Posterior vena cava (tissue), 2 donors: ENCODE measurements around the gene PRKAB1. TPM values are rescaled to one million over a fixed set of nuclear protein-coding genes. Genes with fewer than 3 reads are reported as not detected.

Source experiments
- DNase-seq: peaks from one replicate; pipeline ENCODE4 v3.0.0-alpha.2; 2020; ENCODE audit warnings: low spot score
- intact Hi-C, 2 donors: fragments of 100-400 bp; cut with DNase I; formaldehyde crosslinking; loops; one replicate each; pipeline versions ENCODE4 v1.14.1 to v1.14.2; 2022 to 2023
- total RNA-seq, 2 donors: library from RNA; stranded (reverse); fragmentation: NEBNext Ultra II Directional; extraction: Animal tissue kit (Norgen Biotek cat#: 25700); gene quantifications; one replicate each; pipeline ENCODE4 v1.2.1, GENCODE V29; 2021
- donor health status: DM: yes; HTN: yes; CAD: no.
- donor health status: DM: yes; HTN: yes; CAD: no.

PRKAB1 gene
- total RNA-seq, 2 donors from 2014 or later, result 19.0 to 24.0 TPM

DNA sequence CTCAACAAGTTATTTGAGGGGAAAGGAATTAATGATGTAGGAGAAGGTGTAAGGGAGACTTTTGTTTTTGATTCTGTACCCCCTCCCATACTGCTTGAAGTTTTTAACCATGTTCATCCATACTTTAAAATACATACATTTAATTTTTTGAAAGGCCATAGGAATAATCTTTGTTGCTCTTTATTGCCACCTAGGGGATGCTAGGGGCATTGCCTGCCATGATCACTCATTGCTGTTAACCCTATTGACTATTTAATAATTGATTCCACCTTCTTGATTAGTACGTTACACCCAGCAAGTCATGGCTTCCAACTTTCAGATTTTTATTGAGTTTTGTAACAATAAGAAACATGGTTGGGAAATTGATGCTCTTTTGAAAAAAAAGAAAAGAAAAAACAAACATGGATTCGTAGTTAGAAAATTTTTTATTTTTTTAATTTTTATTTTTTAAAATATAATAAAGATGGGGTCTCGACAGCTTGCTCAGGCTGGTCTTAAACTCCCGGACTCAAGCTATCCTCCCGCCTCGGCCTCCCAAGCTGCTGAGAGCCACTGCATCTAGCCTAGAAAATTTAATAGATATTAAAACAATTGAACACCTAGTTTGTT, 8.5 kb upstream of the PRKAB1 start:
- DNase-seq, result no peak
- intact Hi-C loops, result no loop called here

DNA sequence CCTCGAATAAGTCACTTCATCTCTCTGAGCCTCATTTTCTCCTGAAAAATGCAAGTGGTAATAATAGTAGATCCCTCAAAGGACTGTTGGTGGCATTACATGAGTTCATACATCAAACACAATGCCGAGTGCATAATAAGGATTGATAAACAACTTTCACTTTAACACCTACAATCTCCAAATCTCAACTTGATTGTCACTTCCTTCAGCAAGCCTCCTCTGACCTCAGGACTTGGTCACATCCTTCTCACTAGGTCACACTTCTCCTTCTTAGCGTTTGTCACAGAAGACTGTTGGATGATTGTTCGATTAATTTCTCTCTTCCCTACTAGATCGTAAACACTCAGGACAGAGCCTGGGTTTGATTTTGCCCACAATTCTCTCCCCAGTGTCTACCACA, 7.9 kb upstream of the PRKAB1 start:
- DNase-seq, result no peak
- intact Hi-C loops, result no loop called here

DNA sequence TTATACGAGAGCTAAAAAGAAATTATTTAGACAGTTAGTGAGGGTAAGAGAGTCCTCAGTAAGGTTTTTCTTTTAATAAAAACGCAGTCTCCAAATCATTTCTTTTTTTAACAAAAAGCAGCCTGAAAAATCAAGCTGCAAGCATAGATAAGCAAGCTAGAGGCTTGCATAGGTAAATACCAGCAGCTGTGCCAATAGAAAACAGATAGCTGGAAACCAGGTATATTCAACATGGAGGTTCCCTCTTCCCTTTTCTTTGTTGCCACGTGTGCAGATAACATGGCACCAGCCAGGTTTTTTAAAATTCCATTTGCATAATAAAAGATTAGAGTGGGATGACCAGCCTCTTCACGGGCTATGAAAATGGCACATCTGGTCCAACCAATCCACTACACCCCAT, 6.1 kb upstream of the PRKAB1 start:
- intact Hi-C loops, result no loop called here
- DNase-seq, result no peak

DNA sequence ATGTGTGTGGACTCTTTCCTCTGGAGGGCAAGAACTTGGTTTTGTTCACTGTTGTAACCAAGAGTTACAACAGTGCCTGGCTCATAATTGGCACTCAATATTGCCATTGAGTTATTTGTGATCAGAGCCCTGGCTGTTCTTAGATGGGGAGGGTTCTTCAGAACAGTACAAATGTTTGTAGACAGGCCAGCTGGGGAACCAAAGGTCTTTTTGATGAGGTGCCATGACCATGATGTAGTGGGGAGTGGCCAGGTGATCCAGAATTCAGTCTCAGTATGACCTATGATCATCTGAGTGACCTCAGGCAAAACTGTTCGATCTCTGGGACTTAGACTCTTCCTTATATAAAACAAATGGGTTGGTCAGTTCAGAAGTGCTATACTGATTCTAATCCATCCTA, 3.3 kb upstream of the PRKAB1 start:
- DNase-seq, result no peak
- intact Hi-C loops, result no loop called here

DNA sequence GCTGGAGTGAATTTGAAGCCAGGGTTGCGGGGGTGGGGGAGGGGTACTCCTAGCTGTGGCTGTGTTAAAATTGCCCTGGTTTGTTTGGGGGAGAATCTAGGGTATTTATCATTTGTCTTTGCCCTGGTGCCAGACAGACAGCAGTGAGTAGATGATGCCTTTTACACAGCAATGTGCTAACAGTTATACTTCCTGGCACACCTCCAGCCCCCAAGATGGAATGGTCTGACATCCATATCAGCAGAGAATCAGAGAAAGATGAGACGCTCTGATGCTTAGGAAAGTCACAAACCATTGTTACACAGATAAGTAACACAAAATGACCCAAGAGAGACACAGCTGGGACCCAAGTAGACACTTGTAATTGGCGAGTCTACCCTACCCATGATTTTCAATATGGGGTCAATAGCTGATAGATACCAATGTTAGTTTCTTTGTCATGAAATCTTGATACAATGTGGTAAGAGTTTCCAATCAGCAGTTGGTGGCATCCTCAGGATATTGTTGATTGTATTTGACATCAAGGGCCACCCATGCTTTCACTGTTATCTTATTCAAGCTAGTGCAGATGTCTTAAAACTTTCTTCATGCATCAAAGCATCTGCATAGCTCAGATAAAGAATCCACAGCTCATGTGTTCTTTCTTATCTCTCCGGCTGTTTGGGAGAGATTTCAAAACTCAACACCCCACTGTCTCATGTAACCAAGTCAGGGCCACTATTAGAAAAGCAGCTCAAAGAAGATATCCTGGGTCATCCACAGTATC, 2.6 kb upstream of the PRKAB1 start:
- DNase-seq, result no peak
- intact Hi-C loops, result no loop called here

DNA sequence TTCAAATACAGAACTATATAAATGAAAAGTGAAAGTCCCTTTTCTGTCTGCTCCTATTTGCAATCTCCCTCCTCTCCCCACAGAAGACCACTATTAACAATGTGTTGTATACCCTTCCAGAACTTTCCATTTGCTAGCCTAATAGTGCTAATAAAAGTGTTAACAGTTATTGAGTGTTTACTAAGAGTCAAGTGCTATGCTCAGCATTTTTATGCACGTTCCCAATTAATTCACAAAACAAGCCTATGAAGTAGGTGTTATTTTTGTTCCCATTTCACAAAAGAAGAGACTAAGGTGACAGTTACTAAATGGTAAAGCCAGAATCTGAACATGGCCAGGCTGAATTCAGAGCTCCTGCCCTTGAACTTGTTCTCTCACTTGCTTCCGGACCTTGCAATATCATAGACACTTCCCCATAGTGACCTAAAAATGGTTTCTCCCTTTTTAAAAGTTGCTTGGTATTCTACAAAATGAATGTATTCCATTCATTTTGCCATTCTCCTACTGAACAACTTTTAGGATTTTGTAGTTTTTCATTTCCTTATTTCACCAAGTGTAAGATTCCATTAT, 1.6 kb upstream of the PRKAB1 start:
- intact Hi-C loops, result no loop called here
- no peak for DNase-seq

DNA sequence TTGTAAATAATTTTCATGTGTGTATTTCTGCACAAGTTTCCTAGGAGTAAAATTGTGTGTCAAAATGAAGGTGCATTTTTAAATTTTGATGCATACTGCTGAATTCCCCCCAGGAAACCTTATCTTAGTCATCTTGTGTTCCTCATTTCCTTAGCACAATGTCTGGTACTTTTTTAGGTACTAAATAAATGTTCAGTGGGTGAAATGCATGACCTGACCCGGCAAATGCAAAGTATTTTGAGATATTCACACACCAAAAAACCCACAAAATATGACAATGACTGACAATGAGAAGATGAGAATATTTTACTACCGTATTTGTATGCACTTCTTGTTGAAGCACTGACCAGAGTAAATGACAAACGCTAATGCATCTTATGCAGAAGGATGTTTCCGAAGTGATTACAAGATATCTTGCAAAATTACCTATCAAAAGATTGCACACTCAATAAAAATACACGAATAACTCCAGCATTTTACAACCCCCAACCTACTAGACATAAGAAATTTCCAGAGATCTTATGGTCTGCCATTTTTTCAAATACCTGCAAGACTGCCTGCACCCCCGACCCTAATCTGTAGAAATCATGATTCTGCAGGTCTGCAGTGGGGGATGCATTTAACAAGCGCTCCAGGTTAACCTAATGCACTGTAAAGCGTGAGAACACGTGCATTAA, 895 bp upstream of the PRKAB1 start:
- intact Hi-C loops, result no loop called here

DNA sequence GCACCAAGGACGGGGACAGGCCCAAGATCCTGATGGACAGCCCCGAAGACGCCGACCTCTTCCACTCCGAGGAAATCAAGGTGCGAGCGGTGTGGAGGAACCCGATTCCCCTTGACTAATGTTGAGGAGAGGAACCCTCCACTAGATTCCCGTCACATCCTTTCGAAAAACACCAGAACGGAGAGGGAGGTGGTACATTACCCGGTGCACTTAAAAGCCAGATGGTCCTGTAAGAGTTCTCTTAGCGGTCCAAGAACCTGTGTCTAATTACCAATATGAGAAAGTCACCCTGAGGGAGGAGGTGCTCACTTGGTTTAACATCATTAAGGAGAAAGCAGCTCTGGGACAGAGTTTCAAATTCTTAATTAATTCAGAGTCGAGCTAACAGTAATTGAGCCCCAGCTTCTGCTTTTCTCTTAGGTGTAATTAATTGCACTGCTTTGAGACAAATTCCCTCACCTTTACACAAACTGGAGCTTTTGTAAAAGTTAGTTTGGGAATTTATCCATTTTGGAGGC, 450 bp downstream of the PRKAB1 start:
- intact Hi-C loops, result no loop called here
- DNase-seq, result no peak

More for the DNA sequence above, 895 bp upstream of the PRKAB1 start:
- DNase-seq, result no peak

DNA sequence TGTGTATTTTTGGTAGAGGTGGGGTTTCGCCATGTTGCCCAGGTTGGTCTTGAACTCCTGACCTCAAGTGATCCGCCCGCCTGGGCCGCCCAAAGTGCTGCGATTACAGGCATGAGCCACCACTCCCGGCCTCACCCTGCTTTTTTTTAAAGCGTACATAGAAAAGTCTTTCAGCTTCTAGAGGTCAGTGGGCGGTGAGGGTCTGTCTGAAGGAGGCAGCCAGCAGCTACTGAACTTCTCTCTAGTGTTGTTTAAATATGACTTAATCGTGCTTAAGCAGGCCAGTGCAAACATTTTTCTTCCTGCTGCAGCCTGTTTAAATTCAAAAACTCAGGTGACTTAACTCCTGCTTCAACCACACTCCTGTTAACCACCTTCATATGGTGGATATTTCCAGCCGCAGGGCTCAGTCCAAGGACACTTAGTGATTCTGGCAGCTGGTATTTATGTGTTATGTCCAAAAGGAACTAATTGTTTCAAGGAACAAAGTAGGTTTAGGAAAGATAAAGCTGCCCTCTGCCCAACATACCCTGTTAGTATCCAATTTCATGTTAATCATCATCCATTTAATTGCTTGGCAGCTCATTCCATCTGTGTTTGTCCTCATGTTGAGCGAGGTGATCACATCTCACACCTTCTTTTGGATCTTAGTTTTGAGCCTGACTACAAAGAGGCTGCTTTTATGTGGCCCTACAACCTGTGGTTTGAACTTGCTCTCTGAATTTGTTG, 2.0 kb downstream of the PRKAB1 start:
- intact Hi-C loops, result no loop called here
- DNase-seq, result no peak

DNA sequence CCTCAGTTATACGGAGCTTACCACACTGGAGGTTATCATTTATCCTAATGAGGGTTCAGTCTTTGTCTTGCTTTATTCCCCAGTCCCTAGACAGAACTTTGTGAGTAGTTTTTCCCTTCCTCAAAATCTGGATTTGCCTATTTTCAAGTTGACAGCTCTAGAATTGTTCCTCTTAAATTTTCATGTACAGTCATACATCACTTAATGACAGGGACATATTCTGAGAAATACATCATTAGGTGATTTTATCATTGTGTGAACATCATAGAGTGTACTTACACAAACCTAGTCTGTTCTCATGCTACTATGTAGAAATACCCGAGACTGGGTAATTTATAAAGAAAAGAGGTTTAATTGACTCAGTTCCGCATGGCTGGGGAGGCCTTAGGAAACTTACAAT, 3.1 kb downstream of the PRKAB1 start:
- intact Hi-C loops, result no loop called here

DNA sequence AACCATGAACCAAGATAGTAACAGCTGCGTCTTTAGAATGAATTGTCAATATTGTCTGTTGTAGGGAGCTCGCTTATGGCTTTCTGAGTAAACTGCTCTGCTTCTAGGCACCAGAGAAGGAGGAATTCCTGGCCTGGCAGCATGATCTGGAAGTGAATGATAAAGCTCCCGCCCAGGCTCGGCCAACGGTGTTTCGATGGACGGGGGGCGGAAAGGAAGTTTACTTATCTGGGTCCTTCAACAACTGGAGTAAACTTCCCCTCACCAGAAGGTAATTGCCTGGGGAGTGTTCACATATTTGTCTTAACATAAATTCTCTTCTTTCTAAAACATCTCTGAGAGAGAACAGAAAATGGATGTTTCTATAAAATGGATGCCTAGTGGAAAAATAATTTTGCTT, 4.3 kb downstream of the PRKAB1 start:
- intact Hi-C loops, result no loop called here

More for the DNA sequence above, 3.1 kb downstream of the PRKAB1 start:
- no peak for DNase-seq

DNA sequence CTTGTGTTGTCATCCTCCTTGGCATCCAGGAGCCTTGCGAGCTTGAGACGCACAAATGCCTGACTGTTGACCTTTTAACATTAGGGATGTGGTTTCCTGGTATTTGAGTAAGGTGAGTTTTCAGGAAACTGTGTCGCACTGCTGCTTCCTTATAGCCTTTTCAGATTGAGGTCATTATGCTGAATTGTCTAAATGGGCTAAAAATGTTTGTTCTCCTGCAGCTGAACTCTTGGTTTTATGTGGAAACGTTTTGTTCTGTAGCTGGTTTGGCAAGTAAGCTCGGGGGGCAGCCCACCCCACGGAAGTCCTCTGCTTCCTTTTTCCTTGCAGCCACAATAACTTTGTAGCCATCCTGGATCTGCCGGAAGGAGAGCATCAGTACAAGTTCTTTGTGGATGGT, 5.7 kb downstream of the PRKAB1 start:
- DNase-seq, result no peak

More for the DNA sequence above, 4.3 kb downstream of the PRKAB1 start:
- no peak for DNase-seq

DNA sequence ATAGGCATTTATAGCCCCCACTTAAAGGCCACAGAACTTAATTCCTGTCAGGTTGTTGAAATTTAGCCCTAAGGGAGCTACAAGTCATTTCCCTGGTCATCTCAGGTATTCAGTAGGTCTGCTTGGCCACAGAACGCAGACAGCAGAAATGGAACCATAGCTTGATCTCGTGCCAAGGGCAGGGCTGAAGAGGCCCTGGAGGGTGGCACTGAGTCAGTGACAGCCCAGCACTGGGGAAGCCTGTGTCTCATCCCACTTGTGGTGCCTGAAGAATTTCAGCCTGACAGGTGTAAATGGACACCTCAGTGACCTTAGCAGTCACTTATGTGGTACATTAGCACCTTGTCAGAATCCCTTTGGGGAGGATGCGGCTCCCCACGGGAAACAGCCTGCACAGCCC, 6.6 kb downstream of the PRKAB1 start:
- DNase-seq, result no peak
- intact Hi-C loops, result no loop called here

More for the DNA sequence above, 5.7 kb downstream of the PRKAB1 start:
- intact Hi-C loops, result no loop called here

DNA sequence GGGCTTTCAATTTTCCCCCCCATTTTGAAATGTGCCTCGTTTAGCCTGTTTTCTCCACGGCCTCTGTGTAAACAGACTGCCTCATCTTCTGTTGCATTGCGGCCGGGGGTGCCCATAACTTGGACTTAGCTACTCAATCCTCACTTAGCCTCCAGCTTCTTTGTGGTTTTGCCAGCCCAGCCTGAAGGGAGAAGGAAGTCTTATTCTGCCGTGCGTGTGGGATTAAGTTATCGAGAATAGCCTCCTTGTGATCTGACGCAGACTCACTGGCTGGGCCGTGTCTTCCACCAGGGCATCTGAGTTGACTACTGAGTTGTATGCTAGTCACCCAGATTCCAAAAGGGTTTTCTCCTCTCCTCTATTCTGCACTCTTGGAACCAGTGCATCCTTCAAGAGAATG, 8.1 kb downstream of the PRKAB1 start:
- intact Hi-C loops, result no loop called here
- no peak for DNase-seq

DNA sequence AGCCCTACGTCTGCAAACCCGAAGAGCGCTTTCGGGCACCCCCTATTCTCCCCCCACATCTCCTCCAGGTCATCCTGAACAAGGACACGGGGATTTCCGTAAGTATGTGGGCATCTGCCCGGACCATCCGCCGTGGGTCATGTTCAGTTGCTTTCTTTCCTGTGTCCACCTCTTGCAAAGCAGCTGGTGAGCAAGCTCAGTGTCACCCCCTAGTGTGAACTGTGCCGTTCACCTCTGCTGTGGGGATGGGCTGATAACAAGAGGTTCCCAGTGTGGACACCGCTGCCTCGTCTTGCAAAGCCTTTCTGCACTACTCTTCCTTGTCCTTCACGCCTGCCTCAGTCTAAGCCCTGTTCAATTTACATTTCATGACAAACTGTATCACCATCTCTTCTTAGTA, 8.6 kb downstream of the PRKAB1 start:
- intact Hi-C loops, result no loop called here
- DNase-seq, result no peak

DNA sequence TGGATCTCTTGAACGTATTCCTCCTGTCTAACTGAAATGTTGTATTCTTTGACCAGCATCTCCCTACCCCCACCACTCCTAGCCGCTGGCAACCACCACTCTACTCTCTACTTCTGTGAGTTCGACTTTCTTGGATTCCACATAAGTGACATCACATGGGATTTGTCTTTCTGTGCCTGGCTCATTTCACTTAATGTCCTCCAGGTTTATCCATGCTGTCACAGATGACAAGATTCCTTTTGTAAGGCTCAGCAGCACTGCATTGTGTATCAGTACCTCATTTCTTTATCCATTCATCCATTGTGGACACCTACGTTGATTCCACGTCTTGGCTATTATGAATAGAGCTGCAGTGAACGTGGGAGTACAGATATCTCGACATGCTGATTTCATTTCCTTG, 10.5 kb downstream of the PRKAB1 start:
- intact Hi-C loops, result no loop called here
- no peak for DNase-seq

DNA sequence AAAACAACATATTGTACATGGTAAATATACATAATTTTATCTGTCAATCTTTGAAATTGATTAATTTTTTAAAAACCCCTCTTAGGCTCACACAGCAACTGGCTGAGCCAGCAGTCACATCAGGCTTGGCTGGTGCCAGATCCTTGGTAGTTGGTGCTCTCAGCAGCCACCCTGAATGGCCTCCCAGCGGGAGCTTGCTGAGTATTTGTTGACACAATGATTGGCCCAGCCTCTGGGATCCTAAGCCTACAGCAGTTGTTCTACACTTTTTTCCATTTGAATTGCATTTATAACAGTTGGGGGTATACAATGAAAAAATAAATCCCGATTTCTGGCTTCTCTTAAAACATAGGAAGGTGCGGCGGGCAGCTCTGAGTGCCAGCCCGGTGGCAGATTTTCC, 11.1 kb downstream of the PRKAB1 start:
- no peak for DNase-seq
- intact Hi-C loops, result no loop called here

DNA sequence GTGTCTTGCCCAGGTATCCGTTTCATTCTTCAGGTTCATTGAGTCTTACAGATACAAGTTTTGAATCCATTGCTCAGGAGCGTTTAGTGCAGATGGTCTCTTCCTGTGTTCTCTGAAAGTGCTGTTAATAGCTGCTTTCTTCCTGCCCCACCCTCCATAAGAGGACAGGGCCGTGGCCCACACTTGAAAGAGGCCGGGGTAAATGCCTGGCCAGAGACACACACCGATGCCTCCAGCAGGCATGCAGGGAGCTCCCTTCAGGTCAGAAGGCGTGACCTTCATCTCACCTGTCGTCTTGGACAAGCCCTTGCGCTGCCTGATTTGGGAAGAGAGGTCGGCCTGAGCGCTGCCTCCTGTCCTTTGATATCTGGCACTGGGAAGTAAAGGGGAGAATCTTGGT, 11.6 kb downstream of the PRKAB1 start:
- no peak for DNase-seq
- intact Hi-C loops, result no loop called here

DNA sequence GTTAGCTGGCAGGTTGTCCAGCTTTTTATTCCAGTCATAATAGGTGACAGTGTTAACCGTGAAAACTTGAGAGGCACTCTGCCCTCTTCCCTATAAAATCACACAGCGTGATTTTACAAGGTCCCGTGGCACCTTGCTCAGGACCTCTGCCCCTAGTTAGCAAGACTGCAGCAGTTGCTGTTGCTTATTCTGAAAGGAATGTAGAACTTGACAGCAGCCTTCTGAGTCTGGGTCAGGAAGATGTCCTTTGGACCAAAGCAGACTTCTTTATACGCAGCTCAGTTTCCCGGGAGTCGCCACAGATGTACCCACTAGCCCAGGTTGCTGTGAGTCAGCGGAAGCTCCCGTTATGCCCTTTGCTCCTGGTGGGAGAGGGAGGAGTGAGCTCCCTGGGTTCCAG, 13.2 kb downstream of the PRKAB1 start:
- intact Hi-C loops, result no loop called here
- no peak for DNase-seq
